Measurements from ENCODE around the gene NEIL3. TPM values are rescaled to one million over a fixed set of nuclear protein-coding genes. Genes with fewer than 3 reads are reported as not detected.

Gene NEIL3
- total RNA-seq, 1 experiment from 2014 or later, result 18.1 TPM

GRCh38 chr4:177401658-177402273 is 92.1 kb downstream of the NEIL3 start:
- no peaks in the 10 kb centered on the region for H3K36me3 ChIP-seq (ENCODE audit: control insufficient read depth in 1 of 2, insufficient read depth in 2 of 2, low read length in 2 of 2)
- no peak overlapping the region for H3K9ac ChIP-seq (ENCODE audit: low read length)
- no peaks in the 10 kb centered on the region for H3K79me2 ChIP-seq (ENCODE audit: insufficient read depth, low read length)
- no TSS peak for BruUV-seq (replicated peaks)
- H3K27ac ChIP-seq (ENCODE audit: low read depth, low read length), result no peak overlapping the region
- DNase-seq (ENCODE audit: low read depth, low spot score), result no peak
- TF ChIP-seq YY1 (IDR thresholded peaks at IDR 0.05; ENCODE audit: extremely low read depth, insufficient replicate concordance, low read depth, low read length) (no peak), SRF (IDR thresholded peaks at IDR 0.05; ENCODE audit: low read depth) (no peak), CEBPB (IDR thresholded peaks at IDR 0.05; ENCODE audit: low read depth) (no peak)
- intact Hi-C loops (cut with micrococcal nuclease), result no loop called here
- no peak overlapping the region for H2AFZ ChIP-seq (ENCODE audit: low read depth, low read length, poor library complexity, severe bottlenecking)
- H3K4me2 ChIP-seq (ENCODE audit: low read length), result no peak overlapping the region
- no peak for ATAC-seq
- no peaks in the 10 kb centered on the region for H3K4me1 ChIP-seq (ENCODE audit: control insufficient read depth in 1 of 2, insufficient read depth in 2 of 2, low read length in 2 of 2)
- no peaks in the 10 kb centered on the region for H3K9me3 ChIP-seq (ENCODE audit: control insufficient read depth in 1 of 2, insufficient read depth in 1 of 2, low read depth in 1 of 2, low read length in 2 of 2)
- no peak overlapping the region for H3K4me3 ChIP-seq (replicated peaks in 1 of 2; ENCODE audit: low read depth in 1 of 2, low read length in 2 of 2)
- ChIA-PET POLR2A (no interaction called here), CTCF (no interaction called here), RAD21 (ENCODE audit: low non-redundant PET in 1 of 2, low total read pairs in 2 of 2, uncharacterized antibody in 2 of 2, unreplicated experiment in 2 of 2) (no interaction called here)
- H4K20me1 ChIP-seq (ENCODE audit: insufficient read depth), result no peaks in the 10 kb centered on the region
- H3K27me3 ChIP-seq (ENCODE audit: insufficient read depth, low read length), result no peaks in the 10 kb centered on the region
- H3K9me2 ChIP-seq (ENCODE audit: insufficient read depth), result no peaks in the 10 kb centered on the region

- no peak overlapping the region for H3K4me2 ChIP-seq (ENCODE audit: low read length)
- H3K36me3 ChIP-seq (ENCODE audit: control insufficient read depth in 1 of 2, insufficient read depth in 2 of 2, low read length in 2 of 2), result no peaks in the 10 kb centered on the region
- RAD21 ChIA-PET (ENCODE audit: low non-redundant PET in 1 of 2, low total read pairs in 2 of 2, uncharacterized antibody in 2 of 2, unreplicated experiment in 2 of 2), result no interaction called here
- no peak overlapping the region for H2AFZ ChIP-seq (ENCODE audit: low read depth, low read length, poor library complexity, severe bottlenecking)
- no peaks in the 10 kb centered on the region for H3K79me2 ChIP-seq (ENCODE audit: insufficient read depth, low read length)
- CTCF ChIA-PET, result no interaction called here
- H3K4me1 ChIP-seq (ENCODE audit: control insufficient read depth in 1 of 2, insufficient read depth in 2 of 2, low read length in 2 of 2), result no peaks in the 10 kb centered on the region
- POLR2A ChIA-PET, result no interaction called here
- H3K9me2 ChIP-seq (ENCODE audit: insufficient read depth), result no peaks in the 10 kb centered on the region
- ATAC-seq, result no peak
- H3K4me3 ChIP-seq (replicated peaks in 1 of 2; ENCODE audit: low read depth in 1 of 2, low read length in 2 of 2), result no peak overlapping the region
- no peaks in the 10 kb centered on the region for H4K20me1 ChIP-seq (ENCODE audit: insufficient read depth)
- H3K9me3 ChIP-seq (ENCODE audit: control insufficient read depth in 1 of 2, insufficient read depth in 1 of 2, low read depth in 1 of 2, low read length in 2 of 2), result no peaks in the 10 kb centered on the region
- no peak overlapping the region for H3K9ac ChIP-seq (ENCODE audit: low read length)
- no TSS peak for BruUV-seq (replicated peaks)
- no peak for DNase-seq (ENCODE audit: low read depth, low spot score)
- intact Hi-C loops (cut with micrococcal nuclease), result no loop called here
- no peak for TF ChIP-seq CTCF (IDR thresholded peaks at IDR 0.05 in 2 of 3, conservative IDR thresholded peaks at IDR 0.05 in 1 of 3; ENCODE audit: borderline replicate concordance in 1 of 3, insufficient read depth in 1 of 3, low read depth in 2 of 3, low read length in 2 of 3)
- TF ChIP-seq POLR2AphosphoS5 (IDR thresholded peaks at IDR 0.05; ENCODE audit: low read depth, low read length), result no peak
- TF ChIP-seq FOSL1 (IDR thresholded peaks at IDR 0.05; ENCODE audit: low read depth), result no peak
- TF ChIP-seq ATF3 (IDR thresholded peaks at IDR 0.05), result no peak
- no peak for TF ChIP-seq REST (IDR thresholded peaks at IDR 0.05; ENCODE audit: low read depth)
- no peak for TF ChIP-seq RAD21 (IDR thresholded peaks at IDR 0.05; ENCODE audit: low read depth)
- no peak overlapping the region for H3K27ac ChIP-seq (ENCODE audit: low read depth, low read length)
- H3K27me3 ChIP-seq (ENCODE audit: insufficient read depth, low read length), result no peaks in the 10 kb centered on the region
Measured at GRCh38 chr4:177403746-177404145, 94.1 kb downstream of the NEIL3 start.

All from HCT116 (cell line).